HL-60 (cell line): Measurements from ENCODE around the gene PLEKHG4B.

Source experiments
- CTCF ChIP-seq: IDR thresholded peaks from one replicate; pipeline ENCODE4 v1.5.1; 2011; ENCODE audit warnings: low read length, control low read depth, inconsistent platforms; ENCODE audit not compliant: insufficient read depth
- POLR2AphosphoS5 ChIP-seq: IDR thresholded peaks from 2 replicates; pipeline ENCODE4 v1.6.1; 2012; ENCODE audit warnings: low read depth

GRCh38 chr5:109826-110225 is 17.9 kb downstream of the PLEKHG4B start:
- TF ChIP-seq CTCF (no peak), POLR2AphosphoS5 (no peak)
